ENCODE results near the gene EPSTI1.

EPSTI1 gene

GRCh38 chr13:42971691-42972347 is 20.2 kb downstream of the EPSTI1 start:
- no peak for DNase-seq (ENCODE audit: low read depth in 3 of 3, low spot score in 1 of 3)

- no peak for DNase-seq (ENCODE audit: low read depth in 3 of 3, low spot score in 1 of 3)
Measured at GRCh38 chr13:42970824-42971690, 21.0 kb downstream of the EPSTI1 start.

- peak; percentile 49 to 79 (median 55) for DNase-seq (ENCODE audit: low read depth in 3 of 3, low spot score in 1 of 3)
Measured at GRCh38 chr13:42969565-42970172, 22.4 kb downstream of the EPSTI1 start.

GRCh38 chr13:42968906-42969305 is 23.1 kb downstream of the EPSTI1 start:
- DNase-seq (ENCODE audit: low read depth in 3 of 3, low spot score in 1 of 3) = no peak

GRCh38 chr13:42967660-42968059 is 24.4 kb downstream of the EPSTI1 start:
- DNase-seq (ENCODE audit: low read depth in 3 of 3, low spot score in 1 of 3) = no peak

- DNase-seq (ENCODE audit: low read depth in 3 of 3, low spot score in 1 of 3) = no peak
Measured at GRCh38 chr13:42965281-42965680, 26.8 kb downstream of the EPSTI1 start.

GRCh38 chr13:42964761-42965161 is 27.3 kb downstream of the EPSTI1 start:
- DNase-seq (ENCODE audit: low read depth in 3 of 3, low spot score in 1 of 3) = no peak

GRCh38 chr13:42959615-42960014 is 32.4 kb downstream of the EPSTI1 start:
- DNase-seq (ENCODE audit: low read depth in 3 of 3, low spot score in 1 of 3) = no peak

GRCh38 chr13:42957881-42958280 is 34.2 kb downstream of the EPSTI1 start:
- DNase-seq (ENCODE audit: low read depth in 3 of 3, low spot score in 1 of 3) = no peak

- DNase-seq (ENCODE audit: low read depth in 3 of 3, low spot score in 1 of 3) = no peak
Measured at GRCh38 chr13:42950181-42950580, 41.9 kb downstream of the EPSTI1 start.

GRCh38 chr13:42947925-42948324 is 44.1 kb downstream of the EPSTI1 start:
- no peak for DNase-seq (ENCODE audit: low read depth in 3 of 3, low spot score in 1 of 3)

GRCh38 chr13:42946927-42947326 is 45.1 kb downstream of the EPSTI1 start:
- DNase-seq (ENCODE audit: low read depth in 3 of 3, low spot score in 1 of 3) = no peak

- DNase-seq (ENCODE audit: low read depth in 3 of 3, low spot score in 1 of 3) = no peak
Measured at GRCh38 chr13:42929886-42930535, 62.0 kb downstream of the EPSTI1 start.

- no peak for DNase-seq (ENCODE audit: low read depth in 3 of 3, low spot score in 1 of 3)
Measured at GRCh38 chr13:42926555-42926954, 65.5 kb downstream of the EPSTI1 start.

- DNase-seq (ENCODE audit: low read depth in 3 of 3, low spot score in 1 of 3) = no peak
Measured at GRCh38 chr13:42926043-42926442, 66.0 kb downstream of the EPSTI1 start.

GRCh38 chr13:42925626-42926025 is 66.4 kb downstream of the EPSTI1 start:
- DNase-seq (ENCODE audit: low read depth in 3 of 3, low spot score in 1 of 3) = no peak

- no peak for DNase-seq (ENCODE audit: low read depth in 3 of 3, low spot score in 1 of 3)
Measured at GRCh38 chr13:42924344-42924743, 67.7 kb downstream of the EPSTI1 start.

GRCh38 chr13:42907745-42908144 is 84.3 kb downstream of the EPSTI1 start:
- no peak for DNase-seq (ENCODE audit: low read depth in 3 of 3, low spot score in 1 of 3)

GRCh38 chr13:42906257-42906656 is 85.8 kb downstream of the EPSTI1 start:
- DNase-seq (ENCODE audit: low read depth in 3 of 3, low spot score in 1 of 3) = no peak

- no peak for DNase-seq (ENCODE audit: low read depth in 3 of 3, low spot score in 1 of 3)
Measured at GRCh38 chr13:42905579-42905978, 86.5 kb downstream of the EPSTI1 start.

- no peak for DNase-seq (ENCODE audit: low read depth in 3 of 3, low spot score in 1 of 3)
Measured at GRCh38 chr13:42899266-42899665, 92.8 kb downstream of the EPSTI1 start.

GRCh38 chr13:42895776-42896175 is 96.3 kb downstream of the EPSTI1 start:
- no peak for DNase-seq (ENCODE audit: low read depth in 3 of 3, low spot score in 1 of 3)

All from stimulated activated CD4-positive, alpha-beta T cell treated with anti-CD3 and anti-CD28 coated beads, TNF-alpha, amount 100 ng/mL, for 1 hour (primary cell).